HG03025 (cell line): ENCODE measurements around the gene KCNIP1.

Source experiments
- ATAC-seq: cut with Tn5 transposase; IDR thresholded peaks from one replicate; pipeline ENCODE4 v1.9.1; 2021; ENCODE audit warnings: mild to moderate bottlenecking, moderate library complexity; ENCODE audit not compliant: unreplicated experiment, low FRiP score

The KCNIP1 gene

GRCh38 chr5:170482511-170482910, 21.3 kb upstream of the KCNIP1 start:
- ATAC-seq = no peak

GRCh38 chr5:170483701-170484458, 19.9 kb upstream of the KCNIP1 start:
- no peak for ATAC-seq

- ATAC-seq = no peak
Observed at GRCh38 chr5:170484459-170484831, 19.4 kb upstream of the KCNIP1 start.

- ATAC-seq = no peak
Observed at GRCh38 chr5:170484847-170485615, 18.8 kb upstream of the KCNIP1 start.

GRCh38 chr5:170485616-170485911, 18.3 kb upstream of the KCNIP1 start:
- ATAC-seq = no peak

GRCh38 chr5:170486371-170486770, 17.4 kb upstream of the KCNIP1 start:
- ATAC-seq = no peak

GRCh38 chr5:170488570-170488969, 15.2 kb upstream of the KCNIP1 start:
- ATAC-seq = no peak

GRCh38 chr5:170489199-170489598, 14.6 kb upstream of the KCNIP1 start:
- no peak for ATAC-seq

GRCh38 chr5:170490381-170490780, 13.4 kb upstream of the KCNIP1 start:
- no peak for ATAC-seq

- ATAC-seq = no peak
Observed at GRCh38 chr5:170491479-170491878, 12.3 kb upstream of the KCNIP1 start.

- no peak for ATAC-seq
Observed at GRCh38 chr5:170493028-170493820, 10.6 kb upstream of the KCNIP1 start.

- no peak for ATAC-seq
Observed at GRCh38 chr5:170494041-170494440, 9.8 kb upstream of the KCNIP1 start.

GRCh38 chr5:170495825-170496661, 7.8 kb upstream of the KCNIP1 start:
- ATAC-seq = no peak

GRCh38 chr5:170496662-170497028, 7.2 kb upstream of the KCNIP1 start:
- ATAC-seq = no peak

- no peak for ATAC-seq
Observed at GRCh38 chr5:170497311-170498038, 6.3 kb upstream of the KCNIP1 start.

- ATAC-seq = no peak
Observed at GRCh38 chr5:170498811-170499351, 4.9 kb upstream of the KCNIP1 start.

- no peak for ATAC-seq
Observed at GRCh38 chr5:170499621-170500020, 4.2 kb upstream of the KCNIP1 start.

- ATAC-seq = no peak
Observed at GRCh38 chr5:170501361-170501760, 2.5 kb upstream of the KCNIP1 start.

GRCh38 chr5:170501931-170502330, 1.9 kb upstream of the KCNIP1 start:
- no peak for ATAC-seq
